H9 (cell line): Measurements from ENCODE around the gene PRUNE2. TPM values are rescaled to one million over a fixed set of nuclear protein-coding genes. Genes with fewer than 3 reads are reported as not detected.

ENCODE experiments used
- DNase-seq: peaks from one replicate; pipeline ENCODE4 v3.0.0-alpha.2; 2017
- H2AFZ ChIP-seq: one replicate; pipeline ENCODE4 v1.6.1; 2013; ENCODE audit warnings: mild to moderate bottlenecking, low read length, control low read depth, moderate library complexity
- H2AK5ac ChIP-seq: 2 replicates; pipeline ENCODE4 v1.6.1; 2013; ENCODE audit warnings: low read length, control low read depth, mixed read lengths; ENCODE audit not compliant: insufficient read length
- H2BK120ac ChIP-seq: one replicate; pipeline ENCODE4 v1.6.1; 2013; ENCODE audit warnings: low read depth, mild to moderate bottlenecking, low read length, control low read depth, inconsistent platforms; ENCODE audit not compliant: poor library complexity, severe bottlenecking
- H2BK12ac ChIP-seq: 2 replicates; pipeline ENCODE4 v1.6.1; 2013; ENCODE audit warnings: low read length, control low read depth, mixed read lengths, low read depth; ENCODE audit not compliant: insufficient read length
- H2BK15ac ChIP-seq: 2 replicates; pipeline ENCODE4 v1.6.1; 2013; ENCODE audit warnings: low read depth, low read length, control low read depth
- H2BK20ac ChIP-seq: one replicate; pipeline ENCODE4 v1.6.1; 2013; ENCODE audit warnings: low read depth, mild to moderate bottlenecking, low read length, control low read depth, inconsistent platforms; ENCODE audit not compliant: poor library complexity, severe bottlenecking
- H2BK5ac ChIP-seq: 2 replicates; pipeline ENCODE4 v1.6.1; 2013; ENCODE audit warnings: low read length, control low read depth, mixed read lengths; ENCODE audit not compliant: insufficient read length
- H3K14ac ChIP-seq: 2 replicates; pipeline ENCODE4 v1.6.1; 2013; ENCODE audit warnings: low read length, control low read depth; ENCODE audit not compliant: insufficient read depth
- H3K18ac ChIP-seq: 2 replicates; pipeline ENCODE4 v1.6.1; 2013; ENCODE audit warnings: low read depth, mild to moderate bottlenecking, mixed read lengths, low read length, control low read depth; ENCODE audit not compliant: insufficient read length
- H3K23ac ChIP-seq: 2 replicates; pipeline ENCODE4 v1.6.1; 2013; ENCODE audit warnings: low read length, control low read depth, mixed read lengths, low read depth; ENCODE audit not compliant: insufficient read length
- H3K23me2 ChIP-seq: 2 replicates; pipeline ENCODE4 v1.6.1; 2013; ENCODE audit warnings: low read depth, mild to moderate bottlenecking, mixed read lengths, low read length, control low read depth; ENCODE audit not compliant: insufficient read length, poor library complexity, severe bottlenecking
- H3K27ac ChIP-seq: 2 replicates; pipeline ENCODE4 v1.5.1; 2013; ENCODE audit warnings: low read length, control low read depth, mixed read lengths, low read depth; ENCODE audit not compliant: insufficient read length
- H3K27me3 ChIP-seq: 2 replicates; pipeline ENCODE4 v1.6.1; 2013; ENCODE audit warnings: low read length, control low read depth, inconsistent platforms; ENCODE audit not compliant: insufficient read depth
- H3K4ac ChIP-seq: 2 replicates; pipeline ENCODE4 v1.6.1; 2013; ENCODE audit warnings: low read depth, mild to moderate bottlenecking, control low read depth, inconsistent platforms, low read length, moderate library complexity
- H3K4me1 ChIP-seq: 2 replicates; pipeline ENCODE4 v1.6.1; 2013; ENCODE audit warnings: low read length, control low read depth, inconsistent platforms; ENCODE audit not compliant: insufficient read depth
- H3K4me2 ChIP-seq: 2 replicates; pipeline ENCODE4 v1.6.1; 2013; ENCODE audit warnings: low read length, control low read depth, mixed read lengths; ENCODE audit not compliant: insufficient read length, insufficient read depth
- H3K56ac ChIP-seq: 2 replicates; pipeline ENCODE4 v1.6.1; 2013; ENCODE audit warnings: low read depth, mild to moderate bottlenecking, mixed read lengths, low read length, control low read depth; ENCODE audit not compliant: insufficient read length
- H3K79me1 ChIP-seq: 2 replicates; pipeline ENCODE4 v1.6.1; 2013; ENCODE audit warnings: low read depth, mild to moderate bottlenecking, moderate library complexity, low read length, control low read depth, inconsistent platforms; ENCODE audit not compliant: insufficient read depth, poor library complexity, severe bottlenecking
- H3K79me2 ChIP-seq: 2 replicates; pipeline ENCODE4 v1.6.1; 2013; ENCODE audit warnings: low read length, control low read depth, inconsistent platforms; ENCODE audit not compliant: insufficient read depth
- H3K9ac ChIP-seq: 2 replicates; pipeline ENCODE4 v1.6.1; 2013; ENCODE audit warnings: low read length, control low read depth, mixed read lengths; ENCODE audit not compliant: insufficient read length; ENCODE audit errors: extremely low read depth
- H3K9me3 ChIP-seq: one replicate; pipeline ENCODE4 v1.6.1; 2013; ENCODE audit warnings: low read depth, low read length, inconsistent platforms; ENCODE audit not compliant: control insufficient read depth
- H3T11ph ChIP-seq: one replicate; pipeline ENCODE4 v1.6.1; 2013; ENCODE audit warnings: mild to moderate bottlenecking, low read length, control low read depth, inconsistent platforms
- H4K20me1 ChIP-seq: one replicate; pipeline ENCODE4 v1.6.1; 2013; ENCODE audit not compliant: control insufficient read depth, insufficient read length, insufficient read depth
- H4K5ac ChIP-seq: 2 replicates; pipeline ENCODE4 v1.6.1; 2013; ENCODE audit warnings: low read depth, mild to moderate bottlenecking, mixed read lengths, low read length, control low read depth; ENCODE audit not compliant: insufficient read length
- H4K8ac ChIP-seq: replicated peaks from 2 replicates; pipeline ENCODE4 v1.6.1; 2013; ENCODE audit warnings: low read length, control low read depth, mixed read lengths, low read depth; ENCODE audit not compliant: insufficient read length
- H4K91ac ChIP-seq: 2 replicates; pipeline ENCODE4 v1.6.1; 2013; ENCODE audit warnings: low read depth, mild to moderate bottlenecking, moderate library complexity, mixed read lengths, low read length, control low read depth; ENCODE audit not compliant: insufficient read length
- H3K27ac Mint-ChIP-seq, 3 experiments: 2 replicates in 2 of 3; 3 replicates in 1 of 3; pipeline ENCODE4 v1.8.0; 2020 to 2021; ENCODE audit warnings: mixed read lengths in 3 of 3, mild to moderate bottlenecking in 1 of 3, moderate library complexity in 1 of 3
- H3K27me3 Mint-ChIP-seq: 2 replicates; pipeline ENCODE4 v1.8.0; 2021; ENCODE audit warnings: low read depth, mild to moderate bottlenecking, moderate library complexity, mixed read lengths
- H3K36me3 Mint-ChIP-seq, 3 experiments: 2 replicates in 2 of 3; 3 replicates in 1 of 3; pipeline ENCODE4 v1.8.0; 2020 to 2021; ENCODE audit warnings: low read depth in 3 of 3, mixed read lengths in 3 of 3; ENCODE audit not compliant: insufficient read depth in 1 of 3
- H3K4me1 Mint-ChIP-seq, 2 experiments: 2 replicates each; pipeline ENCODE4 v1.8.0; 2020; ENCODE audit warnings: mixed read lengths in 2 of 2
- H3K4me3 Mint-ChIP-seq, 2 experiments: 2 replicates in 1 of 2; 3 replicates in 1 of 2; pipeline ENCODE4 v1.8.0; 2020 to 2021; ENCODE audit warnings: mild to moderate bottlenecking in 2 of 2, mixed read lengths in 2 of 2, moderate library complexity in 1 of 2
- H3K9me3 Mint-ChIP-seq, 2 experiments: 2 replicates in 1 of 2; 3 replicates in 1 of 2; pipeline ENCODE4 v1.8.0; 2020; ENCODE audit warnings: mild to moderate bottlenecking in 2 of 2, mixed read lengths in 2 of 2, moderate library complexity in 1 of 2
- WGBS: extraction: QIAGEN DNeasy Blood & Tissue Kit; methylation state at CpG from one replicate; pipeline ENCODE4 v1.1.7; 2013; ENCODE audit warnings: missing lambda C conversion rate, low lambda C conversion rate, mixed read lengths; ENCODE audit not compliant: insufficient read length; ENCODE audit errors: extremely low coverage; 5-methylcytosine and 5-hydroxymethylcytosine counted together
- total RNA-seq: library from RNA; stranded (reverse); gene quantifications from 2 replicates; pipeline ENCODE4 v1.2.1, GENCODE V29; 2021
- TF ChIP-seq, protein P1 (sequence below): fragments of 200-600 bp; sonication (generic); conservative IDR thresholded peaks from 3 replicates; pipeline ENCODE4 v1.8.0; 2021; ENCODE audit warnings: antibody characterized with exemption, mild to moderate bottlenecking

PRUNE2 gene
- total RNA-seq, 1 experiment from 2014 or later = 12.1 TPM

DNA sequence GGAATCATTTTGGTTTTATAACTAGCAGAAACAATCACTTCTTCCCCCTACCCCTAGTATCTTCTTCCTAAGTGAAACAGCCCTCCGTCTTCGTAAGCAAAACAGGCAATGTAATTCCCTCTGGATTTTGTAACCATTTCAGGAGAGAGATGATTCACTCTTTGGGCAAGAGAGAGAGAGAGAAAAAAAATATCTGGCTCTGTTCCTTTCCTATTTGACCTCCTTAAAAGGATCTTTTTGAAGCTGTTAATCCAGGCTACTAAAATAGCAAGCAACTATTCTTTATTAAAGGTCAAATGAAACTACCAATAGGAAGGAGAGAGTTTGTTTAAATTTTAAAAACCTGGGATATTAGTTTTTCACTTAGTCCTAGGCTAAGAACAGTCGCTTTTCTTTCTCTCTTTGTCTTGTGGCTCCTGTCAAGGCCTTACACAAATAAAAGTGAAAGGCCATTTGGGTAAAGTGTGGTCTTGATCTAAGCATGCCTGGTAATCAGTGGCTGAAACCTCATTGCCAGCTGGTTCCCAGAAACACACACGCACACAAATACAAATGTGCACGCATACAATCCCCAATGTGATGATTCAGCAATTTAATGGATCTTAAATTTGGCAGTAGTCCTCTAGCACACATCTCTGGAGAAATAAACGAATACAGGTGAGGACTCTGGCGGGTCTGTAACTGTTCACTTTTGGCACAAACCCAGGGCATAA is 70.2 kb downstream of the PRUNE2 start:
- TF ChIP-seq, protein P1, sequence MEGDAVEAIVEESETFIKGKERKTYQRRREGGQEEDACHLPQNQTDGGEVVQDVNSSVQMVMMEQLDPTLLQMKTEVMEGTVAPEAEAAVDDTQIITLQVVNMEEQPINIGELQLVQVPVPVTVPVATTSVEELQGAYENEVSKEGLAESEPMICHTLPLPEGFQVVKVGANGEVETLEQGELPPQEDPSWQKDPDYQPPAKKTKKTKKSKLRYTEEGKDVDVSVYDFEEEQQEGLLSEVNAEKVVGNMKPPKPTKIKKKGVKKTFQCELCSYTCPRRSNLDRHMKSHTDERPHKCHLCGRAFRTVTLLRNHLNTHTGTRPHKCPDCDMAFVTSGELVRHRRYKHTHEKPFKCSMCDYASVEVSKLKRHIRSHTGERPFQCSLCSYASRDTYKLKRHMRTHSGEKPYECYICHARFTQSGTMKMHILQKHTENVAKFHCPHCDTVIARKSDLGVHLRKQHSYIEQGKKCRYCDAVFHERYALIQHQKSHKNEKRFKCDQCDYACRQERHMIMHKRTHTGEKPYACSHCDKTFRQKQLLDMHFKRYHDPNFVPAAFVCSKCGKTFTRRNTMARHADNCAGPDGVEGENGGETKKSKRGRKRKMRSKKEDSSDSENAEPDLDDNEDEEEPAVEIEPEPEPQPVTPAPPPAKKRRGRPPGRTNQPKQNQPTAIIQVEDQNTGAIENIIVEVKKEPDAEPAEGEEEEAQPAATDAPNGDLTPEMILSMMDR = no peak
- no peak overlapping the region for H4K91ac ChIP-seq
- H3K4me1 ChIP-seq = peaks cover 3% of the 10 kb centered on the region; the same call in 1 of the 2 replicates
- Mint-ChIP-seq H3K4me1 (peaks cover 9 to 11% of the 10 kb centered on the region in 2 experiments), H3K4me3 (no peak overlapping the region), H3K36me3 (peaks cover 0 to 5% (median 3%) of the 10 kb centered on the region in 3 experiments; a peak in 4 of 7 replicates), H3K27me3 (no peaks in the 10 kb centered on the region), H3K9me3 (peaks cover 3% of the 10 kb centered on the region in 2 experiments; a peak in 3 of 5 replicates), H3K27ac (peak overlapping the region in 2 of 3 experiments; percentile 59 to 67; a peak in 4 of 7 replicates)
- no peak overlapping the region for H2BK15ac ChIP-seq
- no peak for DNase-seq
- H3T11ph ChIP-seq = no peak overlapping the region
- no peak overlapping the region for H3K9ac ChIP-seq
- H2AK5ac ChIP-seq = no peak overlapping the region
- H3K23ac ChIP-seq = no peak overlapping the region
- no peak overlapping the region for H2BK20ac ChIP-seq
- H3K79me2 ChIP-seq = no peaks in the 10 kb centered on the region
- no peaks in the 10 kb centered on the region for H3K9me3 ChIP-seq
- H2AFZ ChIP-seq = no peak overlapping the region
- no peaks in the 10 kb centered on the region for H3K27me3 ChIP-seq
- H3K79me1 ChIP-seq = no peaks in the 10 kb centered on the region
- WGBS = no CpG with 5 or more reads among the region's 7 CpGs
- no peak overlapping the region for H4K5ac ChIP-seq
- H3K27ac ChIP-seq = no peak overlapping the region
- H2BK12ac ChIP-seq = no peak overlapping the region
- H3K4me2 ChIP-seq = no peak overlapping the region
- no peak overlapping the region for H3K18ac ChIP-seq
- H3K56ac ChIP-seq = no peak overlapping the region
- no peak overlapping the region for H2BK5ac ChIP-seq
- H4K8ac ChIP-seq = no peak overlapping the region
- no peaks in the 10 kb centered on the region for H4K20me1 ChIP-seq
- H3K23me2 ChIP-seq = no peaks in the 10 kb centered on the region
- H2BK120ac ChIP-seq = no peak overlapping the region
- H3K14ac ChIP-seq = no peak overlapping the region
- no peak overlapping the region for H3K4ac ChIP-seq
